Tibial nerve (tissue), 4 donors: ENCODE data around the gene KAT6B. TPM values are rescaled to one million over a fixed set of nuclear protein-coding genes. Genes with fewer than 3 reads are reported as not detected.

ENCODE experiments used
- DNase-seq, 2 donors: peaks; one replicate each; pipeline ENCODE4 v3.0.0-alpha.2; 2019; ENCODE audit warnings: low spot score in 2 of 2
- H3K27ac ChIP-seq, 4 donors: fragments of 200-600 bp; sonication (generic) in 3 of 4; one replicate each; pipeline ENCODE4 v1.5.1; 2017 to 2019; ENCODE audit warnings: mild to moderate bottlenecking in 1 of 4
- H3K27me3 ChIP-seq, 2 donors: fragments of 200-600 bp; sonication (generic) in 1 of 2; one replicate each; pipeline versions ENCODE4 v1.5.1 to v1.6.0; 2017 to 2019
- H3K36me3 ChIP-seq, 3 donors: fragments of 200-600 bp; sonication (generic); one replicate each; pipeline ENCODE4 v1.5.1; 2018 to 2019
- H3K4me1 ChIP-seq, 4 donors: fragments of 200-600 bp; sonication (generic) in 3 of 4; one replicate each; pipeline ENCODE4 v1.5.1; 2017 to 2019
- H3K4me3 ChIP-seq, 4 donors: fragments of 200-600 bp; sonication (generic) in 3 of 4; one replicate each; pipeline ENCODE4 v1.5.1; 2017 to 2019; ENCODE audit warnings: mild to moderate bottlenecking in 1 of 4, moderate library complexity in 1 of 4
- H3K9me3 ChIP-seq, 4 donors: fragments of 200-600 bp; sonication (generic) in 3 of 4; one replicate each; pipeline ENCODE4 v1.5.1; 2017 to 2019
- CTCF ChIP-seq, 5 experiments: fragments of 200-600 bp in 3 of 5; fragments of 450-650 bp in 2 of 5; sonication (generic) in 3 of 5; IDR thresholded peaks; one replicate each; pipeline ENCODE4 v1.5.1; 2016 to 2019; ENCODE audit warnings: antibody characterized with exemption in 5 of 5, mild to moderate bottlenecking in 3 of 5, moderate library complexity in 2 of 5
- EP300 ChIP-seq, 2 donors: sonication (generic); formaldehyde crosslinking; IDR thresholded peaks; one replicate each; pipeline ENCODE4 v1.6.1; 2017; ENCODE audit warnings: antibody characterized with exemption in 2 of 2, mild to moderate bottlenecking in 1 of 2
- POLR2A ChIP-seq, 2 donors: fragments of 450-650 bp; IDR thresholded peaks; one replicate each; pipeline ENCODE4 v1.6.1; 2017; ENCODE audit warnings: antibody characterized with exemption in 2 of 2, mild to moderate bottlenecking in 2 of 2, moderate library complexity in 2 of 2
- WGBS, 2 donors: methylation state at CpG; one replicate each; pipeline ENCODE4 v1.1.5; 2018; 5-methylcytosine and 5-hydroxymethylcytosine counted together
- total RNA-seq, 4 donors: library from RNA; depleted of rRNA; stranded (reverse); fragments of >200 nt; gene quantifications; one replicate each; pipeline ENCODE4 v1.1.0, GENCODE V29; 2016

Gene KAT6B
- total RNA-seq, 4 donors from 2014 or later: 42.3 to 59.7 (median 45.6) TPM

DNA sequence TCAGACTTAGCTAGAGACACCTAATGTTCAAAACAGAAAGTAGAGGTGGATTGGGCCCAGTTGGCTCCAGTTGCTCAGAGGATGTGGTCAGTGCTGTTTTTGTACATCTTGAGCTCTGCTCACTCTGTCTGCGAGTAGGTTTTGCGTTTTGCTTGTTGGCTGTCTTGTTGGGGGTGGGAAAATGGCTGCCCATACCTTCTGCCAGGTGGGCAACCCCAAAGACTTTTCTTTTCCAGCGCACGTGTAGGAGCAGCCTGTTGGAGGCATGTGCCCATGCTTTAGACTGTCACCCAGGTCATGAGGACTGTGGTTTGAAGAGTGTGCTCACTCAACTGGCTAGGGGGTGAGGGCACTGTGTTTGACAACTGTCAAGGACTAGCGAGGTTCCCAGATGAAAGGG is 73.9 kb downstream of the KAT6B start:
- 94 to 95% methylated on average over 5 of the region's 5 CpGs for WGBS, 2 donors
- H3K4me3 ChIP-seq: no peak overlapping the region
- DNase-seq: no peak
- H3K27me3 ChIP-seq: no peaks in the 10 kb centered on the region
- H3K4me1 ChIP-seq: peaks cover 0 to 43% (median 13%) of the 10 kb centered on the region in 4 donors
- H3K9me3 ChIP-seq: no peaks in the 10 kb centered on the region
- no peak for TF ChIP-seq CTCF (IDR thresholded peaks at IDR 0.05)
- no peak for TF ChIP-seq EP300 (IDR thresholded peaks at IDR 0.05)
- no peak for TF ChIP-seq POLR2A (IDR thresholded peaks at IDR 0.05)
- H3K36me3 ChIP-seq: no peaks in the 10 kb centered on the region
- H3K27ac ChIP-seq: no peak overlapping the region

GRCh38 chr10:74901301-74901700 is 74.9 kb downstream of the KAT6B start:
- H3K4me1 ChIP-seq: peaks cover 0 to 41% (median 9%) of the 10 kb centered on the region in 4 donors
- H3K9me3 ChIP-seq: no peaks in the 10 kb centered on the region
- peak overlapping the region in 2 of 4 donors; percentile 51 to 62 for H3K27ac ChIP-seq
- no peak for TF ChIP-seq CTCF (IDR thresholded peaks at IDR 0.05)
- no peak for TF ChIP-seq POLR2A (IDR thresholded peaks at IDR 0.05)
- TF ChIP-seq EP300 (IDR thresholded peaks at IDR 0.05): no peak
- no peaks in the 10 kb centered on the region for H3K27me3 ChIP-seq
- no peak for DNase-seq
- H3K36me3 ChIP-seq: no peaks in the 10 kb centered on the region
- WGBS, 2 donors: 60 to 63% methylated on average over 2 of the region's 2 CpGs
- no peak overlapping the region for H3K4me3 ChIP-seq

DNA sequence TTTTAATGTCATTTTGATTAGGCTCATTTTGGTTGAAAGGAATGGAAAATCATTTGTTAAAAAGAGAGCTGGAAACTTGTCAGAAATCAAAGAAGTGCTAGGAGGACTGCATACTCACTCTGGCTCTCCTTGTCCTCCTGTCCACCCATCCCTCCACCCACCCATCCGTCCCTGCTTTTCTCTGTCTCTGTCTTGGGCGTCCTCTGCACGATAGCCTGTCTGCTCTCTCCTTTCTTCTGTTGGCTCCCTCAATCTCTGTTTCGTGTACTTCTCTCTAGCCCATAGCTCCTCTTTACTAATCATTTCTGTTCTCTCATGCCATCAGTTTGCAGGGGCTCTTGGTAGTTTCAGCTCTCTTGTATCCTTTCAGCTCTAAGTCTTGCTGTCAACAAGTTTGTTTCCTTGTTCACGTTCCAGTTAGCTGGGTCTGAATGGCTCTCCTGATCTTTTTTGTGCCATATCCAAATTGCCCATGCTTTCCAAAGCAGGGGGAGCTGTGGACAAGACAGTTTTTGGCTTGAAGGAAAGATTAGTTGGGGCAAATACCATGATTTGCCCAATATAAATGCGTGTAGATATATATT is 75.6 kb downstream of the KAT6B start:
- TF ChIP-seq CTCF (IDR thresholded peaks at IDR 0.05): no peak
- TF ChIP-seq EP300 (IDR thresholded peaks at IDR 0.05): no peak
- TF ChIP-seq POLR2A (IDR thresholded peaks at IDR 0.05): no peak
- Histone ChIP-seq H3K27me3 (no peaks in the 10 kb centered on the region), H3K4me3 (no peak overlapping the region), H3K4me1 (peaks cover 0 to 43% (median 11%) of the 10 kb centered on the region in 4 donors), H3K9me3 (no peaks in the 10 kb centered on the region), H3K27ac (peak overlapping the region in 2 of 4 donors; percentile 51 to 62), H3K36me3 (no peaks in the 10 kb centered on the region)
- no peak for DNase-seq
- 54 to 70% methylated on average over 6 of the region's 6 CpGs for WGBS, 2 donors

GRCh38 chr10:74903491-74903890 is 77.1 kb downstream of the KAT6B start:
- Histone ChIP-seq H3K4me3 (no peak overlapping the region), H3K4me1 (peaks cover 0 to 29% (median 7%) of the 10 kb centered on the region in 4 donors), H3K36me3 (no peaks in the 10 kb centered on the region), H3K27me3 (no peaks in the 10 kb centered on the region), H3K27ac (no peak overlapping the region), H3K9me3 (no peaks in the 10 kb centered on the region)
- 92 to 98% methylated on average over 3 of the region's 3 CpGs for WGBS, 2 donors
- DNase-seq: no peak
- TF ChIP-seq CTCF (IDR thresholded peaks at IDR 0.05) (no peak), POLR2A (IDR thresholded peaks at IDR 0.05) (no peak), EP300 (IDR thresholded peaks at IDR 0.05) (no peak)

GRCh38 chr10:74906611-74907198 is 80.3 kb downstream of the KAT6B start:
- no peaks in the 10 kb centered on the region for H3K36me3 ChIP-seq
- WGBS, 2 donors: 59% methylated on average over 6 of the region's 6 CpGs
- H3K4me1 ChIP-seq: peaks cover 0 to 17% (median 5%) of the 10 kb centered on the region in 4 donors
- H3K27ac ChIP-seq: peak overlapping the region in 1 of 4 donors; percentile 26
- no peaks in the 10 kb centered on the region for H3K9me3 ChIP-seq
- no peak overlapping the region for H3K4me3 ChIP-seq
- no peaks in the 10 kb centered on the region for H3K27me3 ChIP-seq
- TF ChIP-seq EP300 (IDR thresholded peaks at IDR 0.05) (no peak), POLR2A (IDR thresholded peaks at IDR 0.05) (no peak), CTCF (IDR thresholded peaks at IDR 0.05) (no peak)
- DNase-seq: no peak
